C4-2B (cell line): ENCODE results near the gene PHYHIPL.

Experiments
- ZFX ChIP-seq: fragments of 450-650 bp; IDR thresholded peaks from 2 replicates; pipeline ENCODE4 v1.6.1; 2017
- TF ChIP-seq, protein P1 (sequence below): fragments of 450-650 bp; conservative IDR thresholded peaks from 2 replicates; pipeline ENCODE4 v1.5.1; 2017; ENCODE audit warnings: mild to moderate bottlenecking

DNA sequence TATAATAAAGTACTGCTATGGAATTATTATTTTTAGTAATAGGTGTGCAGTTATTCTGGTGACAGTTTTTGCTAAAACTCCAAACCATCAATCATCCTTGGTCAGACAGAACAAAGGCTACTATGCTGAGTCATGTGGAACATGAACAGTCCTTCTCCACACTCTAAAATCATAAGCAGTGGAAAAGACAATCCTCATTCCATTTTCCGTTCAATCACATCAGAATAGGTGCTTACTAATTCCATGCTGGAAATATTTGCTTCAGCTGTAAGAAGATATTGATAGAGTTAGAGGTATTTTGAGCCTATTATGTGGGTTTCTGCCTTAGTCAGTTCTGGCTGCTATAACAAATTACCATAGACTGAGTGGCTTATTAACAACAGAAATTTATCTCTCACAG lies 103.0 kb downstream of the PHYHIPL start:
- TF ChIP-seq, protein P1, sequence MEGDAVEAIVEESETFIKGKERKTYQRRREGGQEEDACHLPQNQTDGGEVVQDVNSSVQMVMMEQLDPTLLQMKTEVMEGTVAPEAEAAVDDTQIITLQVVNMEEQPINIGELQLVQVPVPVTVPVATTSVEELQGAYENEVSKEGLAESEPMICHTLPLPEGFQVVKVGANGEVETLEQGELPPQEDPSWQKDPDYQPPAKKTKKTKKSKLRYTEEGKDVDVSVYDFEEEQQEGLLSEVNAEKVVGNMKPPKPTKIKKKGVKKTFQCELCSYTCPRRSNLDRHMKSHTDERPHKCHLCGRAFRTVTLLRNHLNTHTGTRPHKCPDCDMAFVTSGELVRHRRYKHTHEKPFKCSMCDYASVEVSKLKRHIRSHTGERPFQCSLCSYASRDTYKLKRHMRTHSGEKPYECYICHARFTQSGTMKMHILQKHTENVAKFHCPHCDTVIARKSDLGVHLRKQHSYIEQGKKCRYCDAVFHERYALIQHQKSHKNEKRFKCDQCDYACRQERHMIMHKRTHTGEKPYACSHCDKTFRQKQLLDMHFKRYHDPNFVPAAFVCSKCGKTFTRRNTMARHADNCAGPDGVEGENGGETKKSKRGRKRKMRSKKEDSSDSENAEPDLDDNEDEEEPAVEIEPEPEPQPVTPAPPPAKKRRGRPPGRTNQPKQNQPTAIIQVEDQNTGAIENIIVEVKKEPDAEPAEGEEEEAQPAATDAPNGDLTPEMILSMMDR, result no peak
- no peak for TF ChIP-seq ZFX
